COLO829 (cell line): ENCODE results near the gene TMEM62.

Experiments used
- DNase-seq: peaks from one replicate; pipeline ENCODE4 v3.0.0; 2012; ENCODE audit warnings: low spot score

The TMEM62 gene

DNA sequence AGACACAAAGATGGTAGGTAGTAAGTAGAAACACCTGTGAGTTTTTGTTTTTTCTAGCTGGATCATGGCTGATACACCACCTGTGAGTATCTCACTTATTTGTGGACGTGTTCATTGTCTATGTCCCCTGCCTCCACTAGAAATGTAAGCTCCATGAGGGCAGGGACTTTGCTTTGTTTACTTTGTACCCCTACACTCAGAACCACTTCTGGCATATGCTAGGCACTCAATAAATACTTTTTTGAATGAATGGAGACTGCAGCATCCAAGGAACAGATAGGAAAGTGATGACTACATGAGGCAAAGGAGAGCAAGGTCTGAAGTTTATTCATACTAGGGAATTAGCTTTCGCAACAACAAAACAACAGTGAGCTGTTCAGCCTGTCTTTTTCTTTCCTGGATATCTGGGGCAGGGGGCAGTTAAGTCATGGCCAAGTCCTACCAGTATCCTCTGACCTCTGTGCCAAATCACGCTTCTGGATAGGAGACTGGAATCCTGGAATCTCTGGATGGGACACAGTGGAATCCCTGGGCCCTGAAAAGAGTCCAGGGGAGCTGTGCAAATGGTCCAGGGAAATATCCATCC, 99.0 kb downstream of the TMEM62 start:
- DNase-seq, result no peak
